NCI-H1417 treated with DMSO at 0.1 percent for 48 hours (cell line): Measurements from ENCODE around the gene SLC39A7.

Experiments used
- DNase-seq: peaks from one replicate; lab custom pipeline; 2025; lab: John Stamatoyannopoulos, UW

Gene SLC39A7

DNA sequence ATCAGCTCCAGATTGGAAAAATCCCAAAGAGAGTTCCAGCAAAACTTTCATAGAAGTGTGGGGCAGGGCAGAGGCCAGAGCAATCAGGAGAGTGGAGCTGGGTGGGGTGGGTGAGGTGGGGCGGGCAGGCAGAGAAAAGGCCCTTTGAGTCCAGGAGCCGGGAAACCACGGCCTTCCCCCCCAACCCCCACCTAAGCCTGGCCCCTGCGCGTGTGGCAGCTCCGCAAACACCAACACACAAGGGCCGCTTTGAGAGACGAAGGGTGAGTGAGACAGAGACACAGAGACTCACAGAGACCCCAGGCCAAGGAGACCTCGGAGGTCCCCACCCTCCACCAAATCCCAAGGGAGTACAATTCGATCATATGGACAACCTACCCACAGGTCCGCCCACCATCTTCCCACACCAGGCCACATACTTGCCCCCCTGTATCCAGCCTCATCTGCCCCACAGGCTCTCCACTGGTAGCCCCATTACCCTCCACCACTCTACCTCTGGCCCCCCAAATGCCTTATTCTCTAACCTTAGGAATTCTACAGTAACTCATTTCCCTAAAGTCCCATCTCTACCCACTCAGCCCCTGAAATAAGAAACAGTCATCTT is 10.1 kb upstream of the SLC39A7 start:
- no peak for DNase-seq

DNA sequence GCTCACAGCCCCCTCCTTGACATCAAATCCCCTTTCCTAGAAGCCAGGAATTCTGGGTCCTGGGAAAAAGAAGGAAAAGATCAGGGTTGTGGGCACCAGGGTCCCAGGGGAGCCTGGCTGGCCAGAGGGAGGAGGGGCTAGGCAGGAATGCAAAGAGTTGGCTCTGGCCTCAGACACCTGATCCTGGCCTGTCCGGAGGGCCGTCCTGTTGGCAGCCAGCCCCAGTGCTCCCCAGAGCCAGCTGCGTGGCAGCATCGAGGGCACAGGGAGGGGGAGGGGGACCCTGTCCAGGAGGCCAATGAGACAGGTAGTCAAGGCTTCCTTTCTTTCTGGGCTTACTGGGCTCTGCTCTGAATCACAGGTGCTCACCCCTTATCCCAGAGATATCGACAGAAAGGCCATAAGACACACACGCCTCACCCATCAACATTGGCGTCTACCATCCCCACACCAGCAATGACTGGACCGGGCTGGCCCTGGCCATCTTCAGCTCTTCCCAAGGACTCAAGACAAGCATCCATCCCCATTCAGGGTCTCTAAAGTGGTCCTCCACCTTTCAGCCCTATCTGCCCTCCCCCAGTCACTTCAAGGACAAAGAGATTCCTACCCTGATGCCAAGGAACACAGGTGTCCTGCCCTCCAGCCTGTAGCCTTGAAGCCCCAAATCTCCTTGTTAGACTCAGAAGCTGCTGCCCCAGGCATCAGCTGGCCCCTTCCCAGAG is 9.1 kb upstream of the SLC39A7 start:
- no peak for DNase-seq

DNA sequence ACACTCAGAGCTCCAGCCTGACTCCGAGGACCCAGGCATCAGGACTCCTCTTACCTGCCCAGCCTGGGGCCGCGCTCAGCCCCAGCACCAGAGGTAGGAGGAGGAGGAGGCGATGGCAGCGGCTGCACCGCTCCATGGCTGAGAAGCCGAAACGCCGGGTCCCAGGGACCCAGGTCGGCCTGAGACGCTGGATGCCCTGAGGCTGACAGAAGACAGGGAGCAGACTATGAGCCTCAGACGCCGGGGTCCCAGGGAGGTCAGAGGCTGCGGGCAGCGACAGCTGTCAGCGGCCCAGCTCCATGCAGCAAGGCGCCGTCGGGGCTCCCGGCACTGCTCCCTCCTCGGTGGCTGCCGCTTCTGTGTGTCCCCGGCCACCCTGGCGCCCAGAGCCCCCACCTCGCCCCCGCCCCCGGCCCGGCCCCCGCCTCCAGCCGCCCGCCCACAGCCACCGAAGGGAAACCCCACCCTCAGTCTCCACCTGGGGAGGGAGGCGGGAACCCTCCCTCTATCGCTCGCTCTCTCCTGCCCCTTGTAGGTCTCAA is 8.5 kb upstream of the SLC39A7 start, which contains the start of gene COL11A2:
TSS of gene COL11A2 (minus strand) at position 363 of the 542 bp plus-strand sequence. CDS start at position 136, 227 bp downstream.
- DNase-seq: no peak

DNA sequence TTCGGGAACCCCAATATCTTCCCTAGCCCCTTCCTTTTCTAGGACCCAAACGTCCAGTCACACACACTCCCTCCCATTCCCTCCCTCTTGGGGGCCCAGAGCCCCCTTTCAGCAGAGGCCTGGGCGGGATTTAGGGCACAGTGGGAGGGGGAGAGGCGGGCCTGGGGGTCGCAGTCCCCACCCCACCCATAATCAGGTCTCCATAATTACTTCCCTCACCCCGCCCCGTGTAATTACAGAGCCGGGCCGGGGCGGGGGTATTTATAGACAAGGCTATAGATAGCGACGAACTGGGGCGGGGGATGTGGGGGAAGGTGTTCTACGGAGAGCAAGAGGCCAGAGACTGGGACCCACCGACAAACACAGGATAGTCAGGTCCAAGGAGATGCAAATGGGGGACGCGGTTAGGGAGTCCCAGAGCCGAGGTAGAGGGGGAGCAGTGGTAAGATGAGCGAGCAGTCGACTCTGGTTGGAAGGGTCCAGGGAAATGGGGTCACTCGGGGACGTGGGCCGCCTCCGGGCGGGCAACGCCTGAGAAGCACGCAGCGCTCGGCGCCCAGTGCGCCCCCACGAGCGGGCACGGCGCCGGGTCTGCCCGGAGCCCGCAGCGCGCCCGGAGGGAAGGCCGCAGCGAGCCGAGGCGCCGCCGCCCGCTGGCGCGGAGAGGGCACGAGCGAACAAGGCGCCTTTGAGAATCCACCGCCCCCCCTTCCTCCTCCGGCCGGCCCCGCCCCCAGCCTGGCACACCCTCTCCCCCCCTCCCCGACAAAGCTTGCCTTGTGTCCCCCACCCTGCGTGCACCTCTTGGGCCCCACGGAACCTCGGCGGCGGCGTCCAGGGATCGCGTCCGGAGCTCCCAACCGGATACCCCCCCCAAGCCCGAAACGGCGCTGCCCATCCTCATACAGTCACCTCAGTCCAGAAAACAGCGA is 7.7 kb upstream of the SLC39A7 start:
- no peak for DNase-seq

DNA sequence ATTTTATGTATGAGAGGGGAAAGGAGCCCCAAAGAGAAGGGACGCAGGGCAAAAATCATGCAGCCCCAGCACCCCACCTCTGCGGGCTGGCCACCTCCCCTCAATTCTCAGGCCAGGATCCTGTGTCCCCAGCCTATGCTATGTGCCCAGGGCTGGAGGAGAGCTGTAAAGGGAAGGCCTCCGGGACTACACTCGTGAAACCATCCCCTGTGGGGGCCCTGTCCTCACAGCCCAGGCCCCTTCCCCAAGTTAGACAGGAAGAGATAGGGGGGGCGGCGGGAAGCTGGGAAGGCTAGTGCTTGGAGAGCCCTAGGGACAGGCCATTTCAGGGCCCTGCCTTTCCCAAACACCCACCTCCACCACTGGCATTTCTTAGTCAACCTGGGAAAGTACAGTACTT is 7.0 kb upstream of the SLC39A7 start:
- DNase-seq: no peak

DNA sequence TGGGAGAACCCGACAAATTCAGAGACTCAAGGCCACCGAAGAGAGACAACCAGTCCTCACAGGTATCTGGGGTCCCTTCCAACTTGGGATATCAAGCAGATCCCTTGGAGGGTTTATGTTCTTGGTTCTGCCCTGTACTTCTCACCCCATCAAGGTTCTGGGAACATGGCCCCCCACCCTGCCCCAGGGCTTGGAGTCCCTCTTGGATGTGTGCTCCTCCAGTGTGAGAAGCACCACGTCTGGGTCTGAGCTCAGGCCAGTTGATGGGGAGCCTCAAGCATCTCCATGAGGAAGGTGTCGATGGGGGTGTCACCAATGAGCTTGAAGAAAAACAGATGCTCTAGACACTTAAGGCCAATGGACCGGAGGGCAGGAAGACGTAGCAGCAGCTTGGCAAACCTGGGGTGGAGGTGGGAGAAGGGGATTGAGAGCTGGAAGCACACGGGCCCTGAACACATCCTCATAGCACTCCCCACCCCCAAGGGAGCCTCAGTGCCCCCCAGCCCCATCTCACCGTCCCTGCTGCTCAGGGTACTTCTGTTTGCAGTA is 6.2 kb upstream of the SLC39A7 start:
- DNase-seq: no peak

DNA sequence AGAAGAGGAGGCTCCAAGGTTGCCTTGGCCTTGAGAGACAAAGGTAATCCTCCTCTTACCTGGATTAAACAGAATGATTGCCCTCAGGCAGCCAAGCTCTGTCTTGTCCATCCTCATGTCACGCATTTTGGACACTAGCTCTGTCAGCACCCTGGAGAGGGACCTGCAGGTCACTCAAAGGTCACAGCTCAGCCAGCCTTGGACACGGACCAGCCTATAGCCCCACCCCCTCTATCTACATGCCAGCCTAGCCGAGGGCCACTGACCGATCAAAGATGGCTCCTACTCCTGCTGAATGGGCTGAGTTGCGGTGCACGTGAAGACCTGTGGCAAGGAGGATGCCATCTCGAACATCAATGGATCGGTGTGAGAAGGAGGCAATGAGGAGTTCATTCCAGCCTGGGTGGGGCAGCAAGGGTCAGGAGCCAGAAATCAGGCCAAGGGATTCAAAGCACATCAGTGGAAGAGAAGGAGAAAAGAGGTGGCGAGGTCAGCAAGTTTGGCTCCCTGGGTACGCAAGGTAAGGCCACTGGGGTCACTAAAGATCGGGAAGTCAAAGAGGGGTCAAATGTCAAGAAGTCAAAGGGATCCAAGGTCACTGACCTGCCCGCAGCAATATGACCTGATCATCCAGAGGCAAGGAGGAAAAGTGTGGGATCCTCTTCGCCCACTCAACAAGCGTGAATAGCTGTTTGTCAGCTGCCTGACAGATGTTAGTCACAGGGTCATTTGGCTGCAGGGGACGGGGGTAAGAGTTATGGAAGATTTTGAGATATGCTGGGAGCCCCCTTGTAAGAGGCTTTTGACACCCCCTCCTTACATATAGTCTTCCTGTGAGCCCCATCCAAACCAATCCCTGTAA is 5.1 kb upstream of the SLC39A7 start:
- DNase-seq: no peak

DNA sequence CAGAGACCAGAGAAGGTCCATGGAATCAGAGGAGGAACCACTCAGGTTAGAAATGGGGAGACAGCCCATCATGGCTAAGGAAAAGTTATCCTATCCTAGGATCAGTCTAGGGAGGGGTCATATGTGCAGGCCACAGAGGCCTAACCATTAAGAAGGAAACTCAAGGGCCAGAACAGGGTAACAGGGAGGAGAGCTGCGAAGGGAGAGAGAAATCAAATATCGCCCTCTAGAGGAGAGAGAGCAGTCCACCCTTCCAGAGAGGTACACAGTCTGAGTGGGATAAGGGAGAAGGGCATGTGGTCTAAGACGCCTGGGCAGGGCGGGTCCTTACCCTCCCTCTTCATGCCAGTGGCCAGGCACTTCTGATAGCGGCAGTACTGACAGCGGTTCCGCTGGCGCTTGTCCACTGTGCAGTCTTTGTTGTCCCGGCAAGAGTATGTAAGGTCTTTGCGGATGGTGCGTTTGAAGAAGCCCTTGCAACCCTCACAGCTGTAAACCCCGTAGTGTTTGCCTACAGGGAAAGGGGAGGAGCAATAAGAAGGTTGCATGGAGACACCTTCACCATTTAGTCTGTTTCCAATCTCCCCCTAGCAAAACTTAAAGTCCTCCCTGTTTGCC is 3.1 kb upstream of the SLC39A7 start:
- no peak for DNase-seq

DNA sequence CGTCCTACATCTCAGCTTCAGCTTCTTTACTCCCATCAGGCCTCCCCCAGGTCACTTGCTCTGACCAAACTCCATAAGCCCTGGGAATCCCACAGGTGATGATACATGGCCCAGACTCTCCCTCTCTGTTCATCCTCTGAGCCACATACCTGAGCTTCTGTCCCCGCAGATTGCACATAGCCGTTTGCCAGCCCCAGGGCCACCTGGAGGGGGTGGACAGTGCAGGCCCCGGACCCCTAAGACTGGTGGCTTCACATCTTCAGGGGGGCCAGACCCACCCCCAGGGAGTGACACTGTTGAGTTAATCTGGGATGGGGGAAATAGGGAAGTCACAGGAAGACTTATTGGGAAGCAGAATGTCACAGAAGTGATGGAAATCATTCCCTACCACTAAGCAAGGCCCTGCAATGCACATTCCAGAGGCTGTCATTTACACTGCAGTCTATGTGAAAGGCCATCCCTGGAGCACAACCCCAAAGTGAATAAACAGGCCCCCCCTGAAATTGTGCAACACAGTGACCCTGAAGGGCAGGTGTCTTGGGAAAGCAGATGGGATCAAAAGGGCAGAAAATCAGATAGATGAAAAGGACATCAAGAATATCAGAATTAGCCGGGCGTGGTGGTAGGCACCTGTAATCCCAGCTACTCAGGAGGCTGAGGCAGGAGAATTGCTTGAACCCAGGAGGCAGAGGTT is 2.4 kb upstream of the SLC39A7 start:
- no peak for DNase-seq

DNA sequence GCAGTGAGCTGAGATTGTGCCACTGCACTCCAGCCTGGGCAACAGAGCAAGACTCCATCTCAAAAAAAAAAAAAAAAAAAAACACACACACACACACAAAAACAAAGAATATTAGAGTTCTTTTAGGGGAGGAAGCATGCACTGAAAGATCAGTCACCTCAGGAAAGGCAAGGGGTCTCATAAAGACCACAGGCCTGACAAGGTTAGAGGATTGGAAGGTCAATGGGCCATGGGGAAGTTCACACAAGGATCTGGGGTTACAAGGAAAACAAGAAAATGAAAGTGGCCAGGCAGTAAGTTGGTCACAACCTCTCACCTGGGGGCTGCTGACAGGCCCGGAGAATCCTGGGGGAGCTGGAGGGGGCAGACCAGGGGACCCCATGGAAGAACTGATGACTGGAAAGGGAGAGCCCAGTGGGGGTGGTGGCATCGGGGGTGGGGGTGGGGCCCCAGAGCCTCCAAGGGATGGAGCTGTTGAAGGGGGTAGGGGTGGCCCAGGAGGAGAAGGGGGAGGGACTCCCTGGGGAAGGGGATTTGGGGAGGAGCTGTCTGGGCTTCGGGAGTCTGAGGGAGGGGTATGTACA is 1.7 kb upstream of the SLC39A7 start:
- DNase-seq: no peak

DNA sequence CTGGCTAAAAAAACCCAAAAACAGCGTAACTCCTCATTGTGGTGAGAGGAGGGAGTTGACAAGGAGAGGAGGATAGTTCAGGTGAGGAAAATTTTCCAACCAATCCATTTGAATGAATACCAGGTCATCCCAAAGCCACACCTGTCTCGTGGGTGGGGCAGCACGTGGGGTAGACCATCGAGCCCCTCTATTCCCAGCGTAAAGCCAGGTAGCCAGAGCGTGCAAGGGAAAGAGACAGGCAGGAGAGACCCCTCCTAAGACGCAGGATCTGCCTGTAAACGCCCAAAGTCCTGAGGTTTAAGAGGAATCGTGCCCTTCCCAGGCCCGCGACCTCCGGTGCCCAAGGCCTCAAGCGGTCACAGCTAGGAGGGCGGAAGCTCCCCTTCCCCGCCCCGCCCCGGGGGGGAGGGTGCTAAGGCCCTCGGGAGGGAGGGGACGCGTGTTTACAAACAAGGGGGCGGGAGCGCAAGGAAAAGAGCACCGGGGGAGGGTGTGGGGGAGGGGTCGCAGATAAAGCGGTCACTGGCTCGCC is 914 bp upstream of the SLC39A7 start:
- no peak for DNase-seq

DNA sequence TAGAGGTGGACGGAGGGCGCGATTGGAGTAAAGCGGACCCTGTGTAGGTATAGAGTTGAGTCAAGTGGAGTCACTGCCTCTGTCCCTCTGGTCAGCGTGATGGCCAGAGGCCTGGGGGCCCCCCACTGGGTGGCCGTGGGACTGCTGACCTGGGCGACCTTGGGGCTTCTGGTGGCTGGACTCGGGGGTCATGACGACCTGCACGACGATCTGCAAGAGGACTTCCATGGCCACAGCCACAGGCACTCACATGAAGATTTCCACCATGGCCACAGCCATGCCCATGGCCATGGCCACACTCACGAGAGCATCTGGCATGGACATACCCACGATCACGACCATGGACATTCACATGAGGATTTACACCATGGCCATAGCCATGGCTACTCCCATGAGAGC is 479 bp downstream of the SLC39A7 start:
- DNase-seq: no peak

DNA sequence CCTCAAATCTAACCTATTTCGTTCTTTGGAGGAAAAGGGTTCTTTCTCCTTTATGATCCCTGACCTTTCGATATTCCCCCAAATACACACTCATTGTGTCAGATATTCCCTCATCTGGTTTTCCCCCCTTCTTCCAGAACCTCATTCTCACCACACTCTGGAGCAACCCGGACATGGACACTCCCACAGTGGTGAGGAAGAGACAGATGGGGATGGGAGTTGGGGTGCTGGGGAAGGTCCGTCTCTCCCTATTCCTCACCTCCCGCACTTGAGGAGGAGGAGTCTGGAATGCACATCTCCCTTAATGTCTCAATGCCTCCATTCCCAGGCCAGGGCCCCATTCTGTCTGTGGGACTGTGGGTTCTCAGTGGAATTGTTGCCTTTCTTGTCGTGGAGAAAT is 1.3 kb downstream of the SLC39A7 start:
- no peak for DNase-seq

DNA sequence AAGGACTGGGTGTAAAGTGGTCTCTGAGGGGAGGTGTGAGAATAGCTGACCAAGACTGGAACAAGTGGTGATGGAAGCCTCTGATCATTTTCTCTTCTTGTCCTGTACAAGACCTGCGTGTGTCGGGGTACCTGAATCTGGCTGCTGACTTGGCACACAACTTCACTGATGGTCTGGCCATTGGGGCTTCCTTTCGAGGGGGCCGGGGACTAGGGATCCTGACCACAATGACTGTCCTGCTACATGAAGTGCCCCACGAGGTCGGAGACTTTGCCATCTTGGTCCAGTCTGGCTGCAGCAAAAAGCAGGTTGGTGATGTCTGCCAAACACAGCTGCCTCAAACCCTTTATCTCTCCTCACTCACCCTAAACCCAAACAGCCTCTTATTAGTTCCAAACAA is 2.1 kb downstream of the SLC39A7 start:
- DNase-seq: no peak

DNA sequence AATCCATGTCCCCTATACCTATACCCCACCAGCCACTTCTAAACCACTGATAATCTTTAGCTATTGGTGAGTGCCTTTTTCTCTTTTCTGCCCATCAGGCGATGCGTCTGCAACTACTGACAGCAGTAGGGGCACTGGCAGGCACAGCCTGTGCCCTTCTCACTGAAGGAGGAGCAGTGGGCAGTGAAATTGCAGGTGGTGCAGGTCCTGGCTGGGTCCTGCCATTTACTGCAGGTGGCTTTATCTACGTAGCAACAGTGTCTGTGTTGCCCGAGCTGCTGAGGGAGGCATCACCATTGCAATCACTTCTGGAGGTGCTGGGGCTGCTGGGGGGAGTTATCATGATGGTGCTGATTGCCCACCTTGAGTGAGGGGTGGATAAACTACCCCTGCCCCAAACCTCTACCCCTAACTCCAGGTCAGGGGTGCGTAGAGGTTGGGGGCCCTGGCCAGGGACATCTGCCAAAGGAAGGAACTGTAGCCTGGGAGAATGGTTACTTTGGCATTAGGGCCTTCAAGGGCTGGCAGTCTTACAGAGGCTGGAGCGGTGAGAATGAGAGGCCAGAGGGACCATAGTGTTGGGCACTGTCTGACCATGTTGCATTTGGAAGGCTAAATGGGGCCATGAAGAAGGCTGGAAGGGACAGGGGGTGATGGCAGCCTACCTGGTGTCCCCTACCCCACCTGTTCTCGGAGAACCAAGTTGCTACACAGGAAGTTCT is 2.9 kb downstream of the SLC39A7 start:
- no peak for DNase-seq

DNA sequence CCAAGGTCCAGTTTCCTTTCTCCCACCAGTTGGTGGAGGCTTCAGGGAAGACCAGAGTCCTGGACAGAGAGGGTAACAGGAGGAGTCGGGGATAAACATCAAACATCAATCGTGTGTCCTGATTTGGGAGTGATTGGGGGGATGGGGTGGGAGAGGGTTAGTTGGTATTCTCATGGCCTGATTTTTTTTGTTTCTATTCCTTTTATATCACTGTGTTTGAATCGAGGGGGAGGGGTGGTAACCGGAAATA is 3.4 kb downstream of the SLC39A7 start:
- DNase-seq: no peak

DNA sequence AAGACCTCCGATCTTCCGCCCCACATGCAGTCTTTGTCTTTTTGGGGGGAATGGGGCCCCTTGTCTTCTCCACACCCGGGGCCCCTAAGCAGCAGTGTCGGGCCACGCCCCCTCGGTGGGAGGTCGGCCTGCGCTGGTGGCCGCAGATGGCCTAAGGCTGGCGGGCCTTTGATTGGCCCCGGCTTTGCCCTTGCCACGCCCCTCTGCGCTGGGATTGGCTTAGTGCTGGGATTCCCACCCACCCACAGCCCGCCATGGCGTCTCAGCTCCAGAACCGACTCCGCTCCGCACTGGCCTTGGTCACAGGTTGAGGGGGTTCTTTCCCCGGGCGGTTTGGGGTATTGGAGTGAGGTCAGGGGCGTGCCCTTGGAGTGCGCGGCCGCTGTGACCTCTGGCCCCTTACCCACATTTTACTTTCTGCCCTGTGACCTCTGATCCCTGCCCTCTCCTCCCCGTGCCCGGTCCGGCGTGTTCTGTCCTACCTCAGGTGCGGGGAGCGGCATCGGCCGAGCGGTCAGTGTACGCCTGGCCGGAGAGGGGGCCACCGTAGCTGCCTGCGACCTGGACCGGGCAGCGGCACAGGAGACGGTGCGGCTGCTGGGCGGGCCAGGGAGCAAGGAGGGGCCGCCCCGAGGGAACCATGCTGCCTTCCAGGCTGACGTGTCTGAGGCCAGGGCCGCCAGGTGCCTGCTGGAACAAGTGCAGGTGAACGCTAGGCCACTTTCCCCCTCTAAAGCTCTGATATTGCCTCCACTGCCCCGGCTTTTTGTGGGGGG is 3.9 kb downstream of the SLC39A7 start, which contains the start of gene HSD17B8:
TSS of gene HSD17B8 (plus strand) at position 241 of the 776 bp plus-strand sequence. CDS start at position 255, 14 bp downstream.
- no peak for DNase-seq
